IMR-90 (cell line): Measurements from ENCODE around the gene SESN1. TPM values are rescaled to one million over a fixed set of nuclear protein-coding genes. Genes with fewer than 3 reads are reported as not detected.

Experiments used
- ATAC-seq: fragments of 200-7000 bp; cut with Tn5 transposase; 2 replicates; pipeline ENCODE4 v1.9.1; 2020; ENCODE audit warnings: low read depth, mild to moderate bottlenecking, moderate library complexity
- BruUV-seq: library from RNA; stranded (reverse); fragments of 400-500 nt; replicated peaks from 2 replicates; lab custom pipeline; 2021; lab: Mats Ljungman, UMichigan
- CTCF ChIA-PET: fragments of 300-600 bp; formaldehyde crosslinking; extraction: SDS; loops from one replicate; lab custom pipeline; 2021; ENCODE audit warnings: antibody characterized with exemption; lab: Yijun Ruan, JAX
- POLR2A ChIA-PET: fragments of 300-600 bp; sonication (Branson Sonifier 250); formaldehyde crosslinking; loops from one replicate; lab custom pipeline; 2022; ENCODE audit warnings: antibody characterized with exemption; ENCODE audit not compliant: unreplicated experiment; lab: Charles Lee
- DNase-seq: peaks from one replicate; pipeline ENCODE4 v3.0.0; 2013
- H2AFZ ChIP-seq: replicated peaks from 2 replicates; pipeline ENCODE3; 2013; ENCODE audit warnings: low read length, mild to moderate bottlenecking; ENCODE audit not compliant: poor library complexity
- H2AK5ac ChIP-seq: 2 replicates; pipeline ENCODE4 v1.6.1; 2013; ENCODE audit warnings: low read depth, low read length, inconsistent platforms
- H2AK9ac ChIP-seq: replicated peaks from 2 replicates; pipeline ENCODE3; 2013; ENCODE audit warnings: mild to moderate bottlenecking, low read depth, low read length, moderate library complexity; ENCODE audit not compliant: poor library complexity
- H2BK120ac ChIP-seq: 2 replicates; pipeline ENCODE4 v1.6.1; 2013; ENCODE audit warnings: low read depth, low read length, inconsistent platforms
- H2BK15ac ChIP-seq: 3 replicates; pipeline ENCODE4 v1.6.1; 2013; ENCODE audit warnings: low read depth, low read length, inconsistent platforms
- H2BK20ac ChIP-seq: 2 replicates; pipeline ENCODE4 v1.6.1; 2013; ENCODE audit warnings: low read depth, mild to moderate bottlenecking, inconsistent platforms, low read length, moderate library complexity
- H2BK5ac ChIP-seq: 2 replicates; pipeline ENCODE4 v1.6.1; 2013; ENCODE audit warnings: mild to moderate bottlenecking, low read depth, low read length, inconsistent platforms; ENCODE audit not compliant: poor library complexity, severe bottlenecking
- H3K14ac ChIP-seq: replicated peaks from 2 replicates; pipeline ENCODE4 v1.6.1; 2013; ENCODE audit warnings: low read depth, low read length, inconsistent platforms
- H3K18ac ChIP-seq: 2 replicates; pipeline ENCODE4 v1.6.1; 2013; ENCODE audit warnings: low read depth, low read length, control low read depth
- H3K23ac ChIP-seq: 2 replicates; pipeline ENCODE4 v1.6.1; 2013; ENCODE audit warnings: low read depth, low read length, inconsistent platforms
- H3K27ac ChIP-seq: 2 replicates; pipeline ENCODE4 v1.5.1; 2013; ENCODE audit warnings: mild to moderate bottlenecking, control low read depth, low read length; ENCODE audit not compliant: insufficient read depth
- H3K27me3 ChIP-seq: 2 replicates; pipeline ENCODE4 v1.6.1; 2013; ENCODE audit warnings: low read length; ENCODE audit not compliant: control insufficient read depth, insufficient read depth
- H3K36me3 ChIP-seq: 2 replicates; pipeline ENCODE4 v1.6.1; 2013; ENCODE audit warnings: low read length, mixed read lengths; ENCODE audit not compliant: control insufficient read depth, insufficient read depth
- H3K4ac ChIP-seq: 2 replicates; pipeline ENCODE4 v1.6.1; 2013; ENCODE audit warnings: low read depth, low read length, inconsistent platforms
- H3K4me1 ChIP-seq: 2 replicates; pipeline ENCODE4 v1.6.1; 2013; ENCODE audit warnings: low read length, mixed read lengths; ENCODE audit not compliant: control insufficient read depth, insufficient read depth
- H3K4me2 ChIP-seq: 2 replicates; pipeline ENCODE4 v1.6.1; 2013; ENCODE audit warnings: low read depth, mild to moderate bottlenecking, control low read depth, low read length, moderate library complexity
- H3K4me3 ChIP-seq: 2 replicates; pipeline ENCODE4 v1.5.1; 2013; ENCODE audit warnings: low read depth, mild to moderate bottlenecking, control low read depth, low read length, moderate library complexity; ENCODE audit not compliant: insufficient read depth
- H3K56ac ChIP-seq: 2 replicates; pipeline ENCODE4 v1.6.1; 2013; ENCODE audit warnings: low read length, inconsistent platforms; ENCODE audit not compliant: insufficient read depth; ENCODE audit errors: extremely low read depth
- H3K79me1 ChIP-seq, 2 experiments: 2 replicates each; pipeline ENCODE4 v1.6.1; 2013; ENCODE audit warnings: low read length in 2 of 2, inconsistent platforms in 1 of 2, low read depth in 1 of 2
- H3K9ac ChIP-seq: 2 replicates; pipeline ENCODE4 v1.6.1; 2013; ENCODE audit warnings: low read depth, low read length, control low read depth
- H3K9me1 ChIP-seq: 2 replicates; pipeline ENCODE4 v1.6.1; 2013; ENCODE audit warnings: low read length, inconsistent platforms; ENCODE audit not compliant: insufficient read depth
- H3K9me3 ChIP-seq: 2 replicates; pipeline ENCODE4 v1.6.1; 2013; ENCODE audit warnings: low read length; ENCODE audit not compliant: control insufficient read depth, insufficient read depth
- H4K20me1 ChIP-seq: 2 replicates; pipeline ENCODE4 v1.6.1; 2013; ENCODE audit warnings: low read length, inconsistent platforms; ENCODE audit not compliant: insufficient read depth
- H4K5ac ChIP-seq: 2 replicates; pipeline ENCODE4 v1.6.1; 2013; ENCODE audit warnings: mild to moderate bottlenecking, low read depth, low read length, control low read depth
- H4K8ac ChIP-seq, 2 experiments: 2 replicates each; pipeline ENCODE4 v1.6.1; 2013; ENCODE audit warnings: low read depth in 2 of 2, low read length in 2 of 2, control low read depth in 1 of 2, inconsistent platforms in 1 of 2
- H4K91ac ChIP-seq: 2 replicates; pipeline ENCODE4 v1.6.1; 2013; ENCODE audit warnings: low read depth, low read length, inconsistent platforms; ENCODE audit not compliant: insufficient read depth
- BHLHE40 ChIP-seq: fragments of 150-350 bp; IDR thresholded peaks from 2 replicates; pipeline ENCODE4 v1.6.1; 2016; ENCODE audit warnings: mild to moderate bottlenecking, low read depth, low read length
- CEBPB ChIP-seq: IDR thresholded peaks from 2 replicates; pipeline ENCODE4 v1.6.1; 2012; ENCODE audit warnings: low read depth, low read length, improper control_type of control experiment
- CHD1 ChIP-seq: IDR thresholded peaks from 2 replicates; pipeline ENCODE4 v1.6.1; 2012; ENCODE audit warnings: low read depth, low read length, improper control_type of control experiment
- CTCF ChIP-seq: conservative IDR thresholded peaks from 2 replicates; pipeline ENCODE4 v1.5.1; 2012; ENCODE audit warnings: mild to moderate bottlenecking, low read depth, low read length, improper control_type of control experiment
- ELK1 ChIP-seq: fragments of 150-350 bp; IDR thresholded peaks from 2 replicates; pipeline ENCODE4 v1.6.1; 2016; ENCODE audit warnings: low read depth, mild to moderate bottlenecking, low read length, moderate library complexity, borderline replicate concordance
- MAFK ChIP-seq: IDR thresholded peaks from 2 replicates; pipeline ENCODE4 v1.6.1; 2012; ENCODE audit warnings: low read depth, low read length, improper control_type of control experiment
- MAZ ChIP-seq: IDR thresholded peaks from 2 replicates; pipeline ENCODE4 v1.6.1; 2012; ENCODE audit warnings: low read depth, mild to moderate bottlenecking, low read length, improper control_type of control experiment, moderate library complexity, borderline replicate concordance
- MXI1 ChIP-seq: IDR thresholded peaks from 2 replicates; pipeline ENCODE4 v1.6.1; 2012; ENCODE audit warnings: low read depth, mild to moderate bottlenecking, low read length, moderate library complexity, borderline replicate concordance
- RCOR1 ChIP-seq: IDR thresholded peaks from 2 replicates; pipeline ENCODE4 v1.6.1; 2012; ENCODE audit warnings: mild to moderate bottlenecking, low read length, improper control_type of control experiment; ENCODE audit not compliant: insufficient replicate concordance
- RFX5 ChIP-seq: IDR thresholded peaks from 2 replicates; pipeline ENCODE4 v1.8.0; 2012; ENCODE audit warnings: low read depth, mild to moderate bottlenecking, low read length, moderate library complexity
- SMC3 ChIP-seq: fragments of 150-350 bp; IDR thresholded peaks from 2 replicates; pipeline ENCODE4 v1.6.1; 2016; ENCODE audit warnings: low read depth, mild to moderate bottlenecking, antibody characterized with exemption, low read length, moderate library complexity
- WGBS, 2 experiments: methylation state at CpG; one replicate each; pipeline versions ENCODE4 v1.1.5 to v1.1.7; 2013; ENCODE audit warnings: missing lambda C conversion rate in 2 of 2; ENCODE audit not compliant: insufficient read length in 1 of 2; ENCODE audit errors: extremely low coverage in 2 of 2; 5-methylcytosine and 5-hydroxymethylcytosine counted together
- dilution Hi-C: fragments of 300-500 bp; cut with HindIII; formaldehyde crosslinking; loops from one replicate; pipeline ENCODE4 v1.14.3; 2018; ENCODE audit warnings: low sequenced_read_pairs; ENCODE audit not compliant: unreplicated experiment
- in situ Hi-C: fragments of 300-500 bp; cut with MboI; formaldehyde crosslinking; loops from 3 replicates; pipeline ENCODE4 v1.14.3; 2019; ENCODE audit warnings: low sequenced_read_pairs, inconsistent platforms, mixed read lengths
- intact Hi-C: fragments of 100-400 bp; cut with micrococcal nuclease; formaldehyde crosslinking; loops from 2 replicates; pipeline ENCODE4 v1.10.0; 2022
- polyA plus RNA-seq, 3 experiments: library from polyadenylated mRNA; depleted of rRNA; stranded (reverse); fragments of >200 nt; gene quantifications; 2 replicates each; pipeline ENCODE4 v1.2.3, GENCODE V29; 2012; ENCODE audit warnings: low replicate concordance in 1 of 3
- total RNA-seq: library from RNA; depleted of rRNA; stranded (reverse); fragments of >200 nt; gene quantifications from 2 replicates; pipeline ENCODE4 v1.2.3, GENCODE V29; 2012
- TF ChIP-seq, protein P1 (sequence below): fragments of 150-350 bp; IDR thresholded peaks from 2 replicates; pipeline ENCODE4 v1.6.1; 2017; ENCODE audit warnings: mild to moderate bottlenecking, antibody characterized with exemption, low read length, low read depth

Gene SESN1
- total and polyA plus RNA-seq, 2 of the 4 experiments (the other 2 are of a cell fraction) = 9.7 to 16.7 TPM

DNA sequence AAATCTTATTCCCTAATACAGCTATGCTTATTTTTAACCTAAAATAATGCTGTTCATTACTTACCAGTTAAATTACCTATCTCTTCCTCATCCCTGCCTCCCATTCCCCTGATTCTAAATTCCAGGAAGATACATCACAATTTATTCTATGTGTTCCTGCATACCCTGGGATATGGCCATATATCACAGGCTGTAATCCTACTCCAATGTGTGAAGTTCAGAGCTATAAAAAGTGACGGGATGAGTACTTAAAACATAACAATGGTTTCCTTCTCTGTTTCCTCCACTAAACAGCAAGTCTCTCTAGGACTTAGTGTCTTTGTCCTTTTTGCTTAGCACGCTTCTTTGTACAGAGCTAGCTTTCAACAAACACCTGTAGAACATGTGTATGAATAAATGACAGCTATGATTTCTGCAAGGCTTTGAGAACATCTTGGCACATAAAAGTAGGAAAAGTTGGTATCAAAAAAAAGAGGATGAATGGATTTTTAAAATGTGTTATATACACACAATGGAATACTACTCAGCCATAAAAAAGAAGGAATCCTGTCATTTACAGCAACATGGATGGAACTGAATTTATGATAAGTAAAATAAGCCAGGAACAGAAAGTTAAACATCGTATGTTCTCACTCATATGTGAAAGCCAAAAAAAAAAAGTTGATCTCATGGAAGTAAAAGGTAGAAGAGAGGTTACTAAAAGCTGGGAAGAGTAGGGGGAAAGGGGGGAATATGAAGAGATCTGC, 45.8 kb downstream of the SESN1 start:
- no peaks in the 10 kb centered on the region for H3K36me3 ChIP-seq
- H4K91ac ChIP-seq = no peak overlapping the region
- H3K79me1 ChIP-seq = no peaks in the 10 kb centered on the region
- H3K4me2 ChIP-seq = no peak overlapping the region
- in situ Hi-C loops = no loop called here
- no peak overlapping the region for H2AK5ac ChIP-seq
- no peak overlapping the region for H3K18ac ChIP-seq
- no peak overlapping the region for H3K27ac ChIP-seq
- H3K4ac ChIP-seq = no peak overlapping the region
- no peak overlapping the region for H2BK20ac ChIP-seq
- dilution Hi-C loops = no loop called here
- no peak overlapping the region for H2BK5ac ChIP-seq
- H3K56ac ChIP-seq = no peak overlapping the region
- no TSS peak for BruUV-seq
- H3K27me3 ChIP-seq = no peaks in the 10 kb centered on the region
- H3K9ac ChIP-seq = no peak overlapping the region
- H3K4me3 ChIP-seq = no peak overlapping the region
- no peaks in the 10 kb centered on the region for H4K20me1 ChIP-seq
- H3K9me1 ChIP-seq = peaks cover 5% of the 10 kb centered on the region; the same call in 1 of the 2 replicates
- no peak overlapping the region for H4K8ac ChIP-seq
- no peak overlapping the region for H2BK15ac ChIP-seq
- no peak overlapping the region for H4K5ac ChIP-seq
- no peak overlapping the region for H2AFZ ChIP-seq
- no peak overlapping the region for H2AK9ac ChIP-seq
- H3K14ac ChIP-seq = no peak overlapping the region
- intact Hi-C loops = no loop called here
- ATAC-seq (no peak), DNase-seq (no peak)
- no peak overlapping the region for H2BK120ac ChIP-seq
- peaks cover 1% of the 10 kb centered on the region; the same call in 1 of the 2 replicates for H3K4me1 ChIP-seq
- ChIA-PET POLR2A (no interaction called here), CTCF (interaction anchor here (0.6 to 1.0 kb wide), 2 partner anchors 156 to 1464 kb away, joined by 3 read pairs; no protein-coding TSS in a partner anchor)
- no peak overlapping the region for H3K23ac ChIP-seq
- WGBS, 2 experiments = 100% methylated on average over 1 of the region's 3 CpGs; no CpG with 5 or more reads in 1 of the 2 experiments
- no peak for TF ChIP-seq SMC3
- TF ChIP-seq CTCF = no peak
- TF ChIP-seq, protein P1, sequence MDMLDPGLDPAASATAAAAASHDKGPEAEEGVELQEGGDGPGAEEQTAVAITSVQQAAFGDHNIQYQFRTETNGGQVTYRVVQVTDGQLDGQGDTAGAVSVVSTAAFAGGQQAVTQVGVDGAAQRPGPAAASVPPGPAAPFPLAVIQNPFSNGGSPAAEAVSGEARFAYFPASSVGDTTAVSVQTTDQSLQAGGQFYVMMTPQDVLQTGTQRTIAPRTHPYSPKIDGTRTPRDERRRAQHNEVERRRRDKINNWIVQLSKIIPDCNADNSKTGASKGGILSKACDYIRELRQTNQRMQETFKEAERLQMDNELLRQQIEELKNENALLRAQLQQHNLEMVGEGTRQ = no peak
- TF ChIP-seq MAFK = no peak
- TF ChIP-seq MXI1 = no peak
- TF ChIP-seq BHLHE40 = no peak
- TF ChIP-seq RFX5 = no peak
- no peak for TF ChIP-seq RCOR1
- no peak for TF ChIP-seq MAZ
- no peak for TF ChIP-seq CHD1
- no peak for TF ChIP-seq ELK1
- TF ChIP-seq CEBPB = no peak
- no peaks in the 10 kb centered on the region for H3K9me3 ChIP-seq
